GM18499 (cell line): ENCODE data around the gene SLC1A1.

ENCODE experiments used
- ATAC-seq: cut with Tn5 transposase; IDR thresholded peaks from one replicate; pipeline ENCODE4 v1.9.1; 2021; ENCODE audit warnings: moderate number of reproducible peaks; ENCODE audit not compliant: insufficient read depth, unreplicated experiment

SLC1A1 gene

DNA sequence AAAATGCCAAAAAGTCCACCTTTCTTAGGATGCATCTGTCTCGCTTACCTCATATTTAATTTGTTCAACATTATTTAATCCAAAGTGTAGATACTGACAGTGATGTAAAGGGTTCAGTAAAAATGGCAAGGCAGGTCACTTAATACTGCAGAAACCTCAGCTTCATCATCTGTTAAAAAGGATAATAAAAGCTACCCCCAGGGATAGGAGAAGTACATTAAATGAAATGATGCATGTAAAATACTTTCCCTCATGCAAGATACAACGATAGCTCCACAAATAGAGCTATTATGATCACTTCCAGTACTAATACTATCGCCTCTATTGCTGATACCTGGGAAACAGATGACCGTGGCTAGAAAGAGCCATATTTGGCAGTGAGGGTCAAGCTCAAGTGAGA is 82.9 kb downstream of the SLC1A1 start:
- ATAC-seq = no peak

- no peak for ATAC-seq
These were observed 83.5 kb downstream of the SLC1A1 start for GRCh38 chr9:4573634-4574389.

DNA sequence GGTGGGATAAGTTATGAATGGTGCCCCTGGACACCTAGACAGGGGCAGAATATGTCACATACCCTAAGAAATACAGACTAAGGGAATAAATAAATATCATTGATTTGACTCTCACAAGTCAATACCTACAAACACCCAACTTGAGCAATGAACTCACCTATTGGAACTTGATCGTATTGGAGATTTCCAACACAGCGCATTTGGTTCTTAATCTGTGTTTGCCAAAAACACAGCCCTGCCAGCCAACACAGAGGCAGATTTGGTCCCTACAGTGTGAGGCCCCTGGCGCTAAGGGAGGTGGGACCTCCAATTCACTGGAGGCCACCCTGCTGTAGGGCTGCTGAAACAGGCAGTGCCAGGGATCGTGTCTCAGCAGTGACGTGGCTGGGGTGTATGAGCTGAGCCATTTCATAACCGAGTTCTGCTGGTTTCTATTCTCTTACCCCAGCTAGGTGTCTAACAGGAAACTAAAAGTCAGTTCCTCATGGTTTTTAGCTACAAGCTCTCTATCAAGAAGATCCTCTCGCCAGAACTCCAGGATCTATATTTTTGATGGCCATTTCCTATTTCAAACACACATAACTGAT is 84.5 kb downstream of the SLC1A1 start:
- ATAC-seq = no peak

- no peak for ATAC-seq
These were observed 85.7 kb downstream of the SLC1A1 start for GRCh38 chr9:4575997-4576396.

- no peak for ATAC-seq
These were observed 86.2 kb downstream of the SLC1A1 start for GRCh38 chr9:4576448-4576847.

DNA sequence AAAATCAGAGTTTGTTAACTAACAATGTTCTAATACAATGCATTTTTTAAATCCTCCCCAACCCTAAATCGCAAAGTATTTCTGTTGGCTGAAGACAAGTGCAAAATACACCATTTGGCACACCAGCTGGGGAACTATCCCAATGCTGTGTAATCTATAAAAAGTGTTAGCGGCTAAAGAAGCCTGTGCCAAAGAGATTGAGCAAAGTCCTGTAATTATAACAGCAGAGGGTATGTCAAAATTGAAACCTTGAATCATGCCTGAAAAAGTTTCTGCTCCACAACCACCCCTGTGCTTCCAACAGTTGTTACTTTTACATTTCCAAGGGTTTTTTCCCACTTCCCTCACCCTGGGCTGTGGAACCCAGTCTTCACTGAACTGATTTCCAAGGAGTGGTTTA is 88.7 kb downstream of the SLC1A1 start:
- ATAC-seq = no peak

DNA sequence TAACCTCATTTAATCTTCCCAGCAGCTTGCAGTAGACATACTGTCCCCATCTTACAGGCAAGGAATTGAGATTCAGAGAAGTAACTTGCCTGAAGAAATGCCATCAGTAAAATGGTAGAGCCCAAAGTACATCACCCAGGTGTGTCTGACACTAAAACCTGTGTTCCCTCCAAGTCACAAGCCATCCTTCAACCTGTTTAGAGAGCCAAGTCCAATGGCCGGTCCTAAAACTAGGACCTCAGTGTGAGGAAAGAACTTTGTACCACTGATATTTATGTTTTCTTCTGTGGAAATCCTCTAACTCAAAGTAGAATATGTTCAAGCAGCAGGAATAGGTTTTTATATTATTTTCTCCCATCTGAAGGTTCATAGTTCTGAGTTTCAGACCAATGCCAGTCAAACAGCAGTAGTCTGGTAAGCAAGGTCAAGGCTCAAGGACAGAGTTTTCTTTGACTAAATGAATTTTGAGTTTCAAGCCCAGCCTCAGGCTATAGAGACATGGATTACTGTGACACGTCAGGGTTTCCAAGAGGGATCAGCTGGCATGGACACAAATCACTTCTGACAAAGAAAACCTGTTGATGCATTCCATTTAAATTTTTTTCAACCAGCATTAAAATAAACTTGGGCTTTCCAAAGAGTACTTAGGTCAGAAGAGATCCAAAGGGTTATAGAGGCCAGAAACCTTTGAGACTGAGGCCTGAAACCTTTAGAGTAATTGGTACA is 90.9 kb downstream of the SLC1A1 start:
- no peak for ATAC-seq

GRCh38 chr9:4581861-4582565 is 91.7 kb downstream of the SLC1A1 start:
- no peak for ATAC-seq

DNA sequence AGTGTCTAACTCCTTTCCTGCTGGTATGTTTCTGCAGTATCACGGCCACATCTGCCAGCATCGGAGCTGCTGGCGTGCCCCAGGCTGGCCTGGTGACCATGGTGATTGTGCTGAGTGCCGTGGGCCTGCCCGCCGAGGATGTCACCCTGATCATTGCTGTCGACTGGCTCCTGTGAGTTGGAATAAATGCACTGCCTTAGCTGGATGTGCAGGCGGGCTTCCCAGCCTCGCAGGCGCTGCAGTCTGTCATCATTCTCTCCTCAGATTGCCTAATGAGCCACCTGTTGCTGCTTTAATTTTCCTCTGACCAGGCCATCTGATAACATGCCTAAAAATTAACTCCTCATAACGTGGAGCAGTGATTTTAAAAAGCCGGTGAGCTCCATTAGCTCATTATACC is 92.7 kb downstream of the SLC1A1 start:
- no peak for ATAC-seq

GRCh38 chr9:4584636-4585035 is 94.4 kb downstream of the SLC1A1 start:
- ATAC-seq = no peak

DNA sequence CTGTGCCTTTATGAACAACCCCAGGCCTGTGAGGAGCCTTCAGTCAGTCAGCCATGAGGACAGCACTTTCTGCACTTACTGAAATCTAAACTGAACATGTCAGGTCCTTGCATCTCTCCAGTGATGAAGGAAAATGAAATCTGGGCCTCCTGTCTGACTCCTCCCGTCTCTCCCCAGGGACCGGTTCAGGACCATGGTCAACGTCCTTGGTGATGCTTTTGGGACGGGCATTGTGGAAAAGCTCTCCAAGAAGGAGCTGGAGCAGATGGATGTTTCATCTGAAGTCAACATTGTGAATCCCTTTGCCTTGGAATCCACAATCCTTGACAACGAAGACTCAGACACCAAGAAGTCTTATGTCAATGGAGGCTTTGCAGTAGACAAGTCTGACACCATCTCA is 94.9 kb downstream of the SLC1A1 start:
- ATAC-seq = no peak

DNA sequence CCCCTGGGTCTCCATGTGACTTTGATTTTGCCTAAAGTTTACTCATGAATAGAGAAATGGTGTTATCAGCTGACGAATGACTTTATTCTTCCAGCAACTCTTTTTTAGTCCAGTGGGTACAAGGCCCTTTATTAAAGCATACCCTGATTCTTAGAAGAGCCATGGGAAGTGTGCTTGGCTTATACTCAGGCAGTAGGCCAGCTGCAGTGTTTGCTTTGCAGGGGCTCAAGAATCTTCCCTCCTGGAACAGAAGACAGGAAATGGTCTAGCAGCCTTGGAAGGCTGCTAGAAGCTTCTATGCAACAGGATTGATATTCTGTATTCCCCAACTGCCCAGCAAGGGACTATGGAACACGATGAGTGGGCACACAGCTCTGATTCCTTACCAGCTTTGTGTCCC is 98.5 kb downstream of the SLC1A1 start:
- ATAC-seq = no peak

- ATAC-seq = no peak
These were observed 100.3 kb downstream of the SLC1A1 start for GRCh38 chr9:4590430-4591122.

DNA sequence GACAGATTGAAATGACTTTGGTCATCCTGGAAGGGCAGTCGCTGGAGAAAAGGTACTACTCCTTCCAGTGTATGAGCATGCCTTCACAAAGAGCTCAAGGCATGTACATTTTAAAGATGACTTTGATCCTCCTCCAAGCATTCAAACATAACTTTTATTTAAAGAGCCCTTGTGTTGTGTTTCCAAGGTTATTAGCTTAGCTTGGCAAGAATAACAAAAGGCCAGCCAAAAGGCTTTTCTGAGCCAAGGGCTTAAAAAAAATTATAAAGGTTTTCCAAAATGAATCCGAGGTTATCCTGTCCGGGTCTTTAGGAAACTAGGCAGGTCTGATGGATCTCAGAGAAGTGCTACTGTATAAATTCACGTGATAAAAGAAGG is 100.8 kb downstream of the SLC1A1 start:
- ATAC-seq = no peak

DNA sequence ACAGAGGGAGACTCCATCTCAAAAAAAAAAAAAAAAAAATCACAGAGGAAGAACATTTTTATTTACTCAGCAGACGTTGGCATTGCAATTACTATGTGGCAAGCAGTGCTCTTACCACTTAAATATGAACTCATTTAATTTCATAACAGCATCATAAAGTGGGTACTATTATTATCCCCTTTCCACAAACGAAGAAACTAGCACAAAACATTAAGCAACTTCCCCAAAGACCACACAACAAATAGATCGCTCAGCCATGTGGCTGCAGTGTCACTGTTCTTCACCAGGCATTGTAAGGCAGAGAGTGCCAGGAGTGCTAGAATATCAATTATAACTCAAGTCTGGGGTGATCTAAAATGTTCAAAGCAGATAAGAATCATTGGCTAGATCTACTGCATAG is 102.0 kb downstream of the SLC1A1 start:
- no peak for ATAC-seq

- no peak for ATAC-seq
These were observed 102.6 kb downstream of the SLC1A1 start for GRCh38 chr9:4592886-4593285.

- ATAC-seq = no peak
These were observed 104.3 kb downstream of the SLC1A1 start for GRCh38 chr9:4594545-4594944.

GRCh38 chr9:4594994-4595393 is 104.7 kb downstream of the SLC1A1 start:
- no peak for ATAC-seq

DNA sequence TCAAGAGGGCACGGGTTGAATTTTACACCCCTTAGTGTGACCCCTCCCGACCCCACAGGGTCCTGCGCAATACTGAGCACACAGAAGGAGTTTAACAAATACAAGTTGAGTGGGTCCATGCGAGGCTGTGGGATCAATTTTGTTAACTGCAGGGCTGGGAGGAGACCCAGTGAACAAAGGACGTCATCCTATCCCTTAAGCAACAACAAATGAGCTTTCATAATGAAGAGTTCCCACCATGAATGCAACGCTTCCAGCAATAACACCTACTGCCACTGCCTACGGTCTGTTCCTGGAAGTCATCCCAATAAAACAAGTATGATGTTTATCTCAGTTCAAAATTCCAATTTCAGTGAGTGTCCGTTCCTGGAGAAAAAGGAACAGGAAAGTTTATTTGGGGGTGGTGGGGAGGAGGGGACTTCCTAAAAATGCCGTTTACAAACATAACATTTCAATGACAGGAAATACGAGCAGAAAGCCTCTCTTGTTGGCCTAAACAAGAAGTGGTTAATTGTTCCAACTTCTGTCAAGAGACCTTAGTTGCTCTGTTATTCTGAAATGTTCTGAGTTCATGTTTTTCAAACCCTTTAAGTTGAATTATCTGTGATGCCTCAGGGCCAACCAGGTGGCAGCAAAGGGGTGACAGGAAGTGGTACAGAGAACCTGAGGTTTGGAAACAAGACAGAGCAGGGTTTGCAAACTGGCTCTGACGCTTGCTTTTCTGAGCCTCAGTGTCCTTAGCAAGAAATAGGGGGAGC is 106.1 kb downstream of the SLC1A1 start:
- ATAC-seq = no peak

DNA sequence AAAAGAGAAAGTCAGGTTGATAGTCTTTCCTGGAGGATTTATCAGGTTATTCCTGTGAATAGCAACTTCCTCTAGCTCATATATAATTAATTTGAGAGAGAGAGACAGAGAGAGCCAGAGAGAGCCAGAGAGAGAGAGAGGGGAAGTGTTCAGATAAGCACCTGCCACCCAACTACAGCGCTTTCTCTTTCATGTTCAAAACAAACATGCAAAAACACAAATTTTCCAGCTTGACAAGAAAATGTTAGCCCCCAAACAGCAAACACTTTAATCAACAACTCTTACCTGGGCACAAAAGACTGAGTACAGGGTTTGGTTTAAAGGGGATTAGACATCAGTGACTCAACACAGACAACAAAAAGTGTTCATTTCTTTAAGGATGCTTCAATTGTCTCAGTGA is 110.1 kb downstream of the SLC1A1 start:
- ATAC-seq = no peak
